Measurements from ENCODE around the gene TUBG1. TPM values are rescaled to one million over a fixed set of nuclear protein-coding genes. Genes with fewer than 3 reads are reported as not detected.
A peak's percentile ranks its signal among the peaks of the same experiment; 100 is the strongest.

The TUBG1 gene
- total and polyA plus RNA-seq, 9 of the 15 experiments (the other 6 are each of a cell fraction or from before 2014, with no cell fraction given), result 33.1 to 147 (median 66.0) TPM

DNA sequence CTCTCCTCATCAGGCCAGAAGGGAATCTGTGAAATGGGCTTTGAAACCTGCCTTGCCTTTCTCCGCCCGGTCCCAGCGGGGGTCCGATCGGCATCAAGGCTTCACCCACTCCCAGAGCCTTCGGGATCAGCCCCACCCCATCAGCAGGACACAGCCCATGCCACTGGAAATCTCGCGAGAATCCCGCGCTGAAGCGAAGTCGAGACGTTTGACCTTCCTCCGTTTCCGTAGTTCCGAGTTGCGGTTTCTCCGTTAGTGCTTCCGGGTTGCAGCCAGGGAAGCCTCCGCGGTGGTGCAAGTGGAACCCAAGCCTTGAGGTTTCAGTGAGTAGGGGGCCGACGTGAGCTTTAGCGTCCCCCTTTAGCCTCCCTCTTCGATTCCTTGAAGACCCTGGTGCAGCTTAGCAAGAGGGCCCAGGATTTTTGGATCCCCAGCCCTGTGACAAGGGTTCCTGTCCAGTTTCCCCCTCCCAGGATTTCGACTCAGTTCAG is 47.5 kb upstream of the TUBG1 start, which contains the start of gene COASY (continued):
- TF ChIP-seq, protein P1, sequence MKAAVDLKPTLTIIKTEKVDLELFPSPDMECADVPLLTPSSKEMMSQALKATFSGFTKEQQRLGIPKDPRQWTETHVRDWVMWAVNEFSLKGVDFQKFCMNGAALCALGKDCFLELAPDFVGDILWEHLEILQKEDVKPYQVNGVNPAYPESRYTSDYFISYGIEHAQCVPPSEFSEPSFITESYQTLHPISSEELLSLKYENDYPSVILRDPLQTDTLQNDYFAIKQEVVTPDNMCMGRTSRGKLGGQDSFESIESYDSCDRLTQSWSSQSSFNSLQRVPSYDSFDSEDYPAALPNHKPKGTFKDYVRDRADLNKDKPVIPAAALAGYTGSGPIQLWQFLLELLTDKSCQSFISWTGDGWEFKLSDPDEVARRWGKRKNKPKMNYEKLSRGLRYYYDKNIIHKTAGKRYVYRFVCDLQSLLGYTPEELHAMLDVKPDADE (conservative IDR thresholded peaks at IDR 0.05; ENCODE audit: control insufficient read depth, low read depth, low read length), result peak; percentile 12; the same call in 1 of the 2 replicates
- TF ChIP-seq MIER1 (IDR thresholded peaks at IDR 0.05; ENCODE audit: low read depth) (no peak), HDAC8 (tag; IDR thresholded peaks at IDR 0.05) (no peak), KLF6 (CRISPR knock-in tag; IDR thresholded peaks at IDR 0.05; ENCODE audit: borderline replicate concordance) (peak; percentile 17; the same call in 1 of the 2 replicates), EZH2 (IDR thresholded peaks at IDR 0.05; ENCODE audit: borderline replicate concordance, low read depth, low read length) (no peak), HDAC1 (IDR thresholded peaks at IDR 0.05) (no peak; a peak in 1 of 4 replicates), RBBP5 (IDR thresholded peaks at IDR 0.05; ENCODE audit: borderline replicate concordance, insufficient read depth, low read length, poor library complexity, severe bottlenecking) (no peak), ZNF12 (CRISPR knock-in tag; IDR thresholded peaks at IDR 0.05) (no peak), PCBP1 (IDR thresholded peaks at IDR 0.05; ENCODE audit: low read depth, low read length, poor library complexity, severe bottlenecking) (no peak), NBN (IDR thresholded peaks at IDR 0.05; ENCODE audit: low read depth) (no peak), HIVEP1 (CRISPR knock-in tag; IDR thresholded peaks at IDR 0.05) (no peak), NFYB (IDR thresholded peaks at IDR 0.05; ENCODE audit: extremely low read depth, insufficient read length) (no peak), CHD2 (IDR thresholded peaks at IDR 0.05; ENCODE audit: low read depth, low read length) (peak; percentile 100), ZNF707 (CRISPR knock-in tag; conservative IDR thresholded peaks at IDR 0.05) (no peak), ILF3 (IDR thresholded peaks at IDR 0.05; ENCODE audit: borderline replicate concordance) (no peak), MED1 (CRISPR knock-in tag; IDR thresholded peaks at IDR 0.05; ENCODE audit: borderline replicate concordance) (no peak), ZBTB8A (IDR thresholded peaks at IDR 0.05; ENCODE audit: partially characterized antibody) (no peak), CCNT2 (IDR thresholded peaks at IDR 0.05; ENCODE audit: borderline replicate concordance, extremely low read depth, insufficient read length, low read depth, low read length) (no peak), ZNF232 (CRISPR knock-in tag; IDR thresholded peaks at IDR 0.05) (no peak), ZFP36 (IDR thresholded peaks at IDR 0.05; ENCODE audit: low read depth, low read length, partially characterized antibody) (no peak), HDGF (IDR thresholded peaks at IDR 0.05) (no peak), KLF16 (IDR thresholded peaks at IDR 0.05) (peak; percentile 82)
- TF ChIP-seq, protein P2, sequence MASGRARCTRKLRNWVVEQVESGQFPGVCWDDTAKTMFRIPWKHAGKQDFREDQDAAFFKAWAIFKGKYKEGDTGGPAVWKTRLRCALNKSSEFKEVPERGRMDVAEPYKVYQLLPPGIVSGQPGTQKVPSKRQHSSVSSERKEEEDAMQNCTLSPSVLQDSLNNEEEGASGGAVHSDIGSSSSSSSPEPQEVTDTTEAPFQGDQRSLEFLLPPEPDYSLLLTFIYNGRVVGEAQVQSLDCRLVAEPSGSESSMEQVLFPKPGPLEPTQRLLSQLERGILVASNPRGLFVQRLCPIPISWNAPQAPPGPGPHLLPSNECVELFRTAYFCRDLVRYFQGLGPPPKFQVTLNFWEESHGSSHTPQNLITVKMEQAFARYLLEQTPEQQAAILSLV (tag; IDR thresholded peaks at IDR 0.05), result no peak
- TF ChIP-seq, protein P3, sequence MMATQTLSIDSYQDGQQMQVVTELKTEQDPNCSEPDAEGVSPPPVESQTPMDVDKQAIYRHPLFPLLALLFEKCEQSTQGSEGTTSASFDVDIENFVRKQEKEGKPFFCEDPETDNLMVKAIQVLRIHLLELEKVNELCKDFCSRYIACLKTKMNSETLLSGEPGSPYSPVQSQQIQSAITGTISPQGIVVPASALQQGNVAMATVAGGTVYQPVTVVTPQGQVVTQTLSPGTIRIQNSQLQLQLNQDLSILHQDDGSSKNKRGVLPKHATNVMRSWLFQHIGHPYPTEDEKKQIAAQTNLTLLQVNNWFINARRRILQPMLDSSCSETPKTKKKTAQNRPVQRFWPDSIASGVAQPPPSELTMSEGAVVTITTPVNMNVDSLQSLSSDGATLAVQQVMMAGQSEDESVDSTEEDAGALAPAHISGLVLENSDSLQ (IDR thresholded peaks at IDR 0.05), result 0 out of 2 replicates have a peak, but pooled peaks have one; percentile 22
- TF ChIP-seq, protein P4, sequence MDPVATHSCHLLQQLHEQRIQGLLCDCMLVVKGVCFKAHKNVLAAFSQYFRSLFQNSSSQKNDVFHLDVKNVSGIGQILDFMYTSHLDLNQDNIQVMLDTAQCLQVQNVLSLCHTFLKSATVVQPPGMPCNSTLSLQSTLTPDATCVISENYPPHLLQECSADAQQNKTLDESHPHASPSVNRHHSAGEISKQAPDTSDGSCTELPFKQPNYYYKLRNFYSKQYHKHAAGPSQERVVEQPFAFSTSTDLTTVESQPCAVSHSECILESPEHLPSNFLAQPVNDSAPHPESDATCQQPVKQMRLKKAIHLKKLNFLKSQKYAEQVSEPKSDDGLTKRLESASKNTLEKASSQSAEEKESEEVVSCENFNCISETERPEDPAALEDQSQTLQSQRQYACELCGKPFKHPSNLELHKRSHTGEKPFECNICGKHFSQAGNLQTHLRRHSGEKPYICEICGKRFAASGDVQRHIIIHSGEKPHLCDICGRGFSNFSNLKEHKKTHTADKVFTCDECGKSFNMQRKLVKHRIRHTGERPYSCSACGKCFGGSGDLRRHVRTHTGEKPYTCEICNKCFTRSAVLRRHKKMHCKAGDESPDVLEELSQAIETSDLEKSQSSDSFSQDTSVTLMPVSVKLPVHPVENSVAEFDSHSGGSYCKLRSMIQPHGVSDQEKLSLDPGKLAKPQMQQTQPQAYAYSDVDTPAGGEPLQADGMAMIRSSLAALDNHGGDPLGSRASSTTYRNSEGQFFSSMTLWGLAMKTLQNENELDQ (CRISPR knock-in tag; IDR thresholded peaks at IDR 0.05; ENCODE audit: borderline replicate concordance), result no peak
